HG02884 (cell line): ENCODE results near the gene NTRK3.

Experiments
- ATAC-seq: cut with Tn5 transposase; IDR thresholded peaks from one replicate; pipeline ENCODE4 v1.9.1; 2021; ENCODE audit warnings: mild to moderate bottlenecking, moderate library complexity; ENCODE audit not compliant: unreplicated experiment

NTRK3 gene

DNA sequence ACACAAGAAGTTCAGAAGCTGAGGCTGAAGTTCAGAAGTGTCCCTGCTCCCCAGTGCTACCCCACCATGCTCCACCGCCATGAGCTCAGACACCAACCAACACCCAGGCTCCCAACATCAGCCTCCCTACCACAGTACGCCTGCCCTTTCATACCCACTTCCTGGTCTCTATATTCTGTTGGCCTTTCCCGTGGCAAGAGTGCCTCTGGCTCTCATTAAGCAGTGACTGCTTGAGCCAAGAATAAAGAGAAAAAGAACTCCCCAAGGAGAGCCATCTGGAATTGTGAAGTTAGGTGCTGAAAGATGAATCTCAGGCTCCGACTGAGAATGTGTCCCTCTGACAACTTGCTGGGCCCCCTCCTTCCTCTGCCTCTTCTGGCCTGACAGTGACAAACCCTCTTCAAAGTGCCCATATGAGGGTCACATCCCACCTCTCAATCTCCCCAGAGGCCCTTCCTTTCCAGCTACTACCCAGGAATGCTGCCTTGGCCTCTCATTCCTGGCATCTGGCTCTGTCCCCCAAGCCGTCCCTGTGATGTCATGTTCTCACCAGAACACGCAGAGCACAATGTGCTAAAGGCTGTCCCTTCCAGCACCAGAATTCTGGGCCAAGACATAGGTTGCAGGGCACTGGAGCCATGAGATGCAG, 306.8 kb downstream of the NTRK3 start:
- no peak for ATAC-seq

DNA sequence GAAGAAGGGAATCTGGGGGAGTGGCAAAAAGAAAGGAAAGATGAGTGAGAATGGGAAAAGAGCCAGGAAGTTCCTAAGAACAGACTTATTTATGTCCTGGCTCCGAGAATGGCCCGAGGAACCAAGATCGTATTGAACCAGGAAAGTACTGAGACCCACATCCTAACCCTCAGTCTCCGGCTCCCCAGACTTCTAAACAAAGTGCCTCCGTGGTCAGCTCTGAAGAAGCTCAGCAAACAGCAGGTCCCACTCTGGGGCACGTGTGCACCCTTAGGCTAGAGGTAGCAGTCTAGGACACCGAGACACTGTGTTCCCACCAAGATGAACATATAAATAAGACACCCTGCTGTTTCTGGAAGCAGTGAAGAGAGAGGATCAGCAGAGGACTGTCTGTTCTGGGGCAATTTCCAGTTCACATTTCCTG, 307.4 kb downstream of the NTRK3 start:
- no peak for ATAC-seq

DNA sequence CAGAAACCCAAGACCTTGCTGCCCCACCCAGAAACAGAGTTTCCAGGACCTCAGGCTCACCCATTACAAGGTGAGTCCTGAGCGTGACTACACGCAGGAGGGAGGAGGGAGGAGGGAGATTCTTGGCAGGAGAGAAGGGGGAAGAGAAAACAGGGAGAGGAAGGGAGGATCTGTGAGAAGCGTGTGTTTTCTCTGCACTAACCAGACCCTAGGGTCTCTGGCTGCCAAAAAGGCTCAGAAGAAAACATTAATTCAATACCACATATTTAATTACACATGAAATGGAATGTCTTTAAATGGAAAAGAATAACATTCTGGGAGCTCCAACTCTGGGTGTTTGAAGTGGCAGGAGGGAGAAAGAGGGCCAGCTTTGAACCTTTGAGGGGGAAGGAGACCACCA, 309.0 kb downstream of the NTRK3 start:
- ATAC-seq = no peak

DNA sequence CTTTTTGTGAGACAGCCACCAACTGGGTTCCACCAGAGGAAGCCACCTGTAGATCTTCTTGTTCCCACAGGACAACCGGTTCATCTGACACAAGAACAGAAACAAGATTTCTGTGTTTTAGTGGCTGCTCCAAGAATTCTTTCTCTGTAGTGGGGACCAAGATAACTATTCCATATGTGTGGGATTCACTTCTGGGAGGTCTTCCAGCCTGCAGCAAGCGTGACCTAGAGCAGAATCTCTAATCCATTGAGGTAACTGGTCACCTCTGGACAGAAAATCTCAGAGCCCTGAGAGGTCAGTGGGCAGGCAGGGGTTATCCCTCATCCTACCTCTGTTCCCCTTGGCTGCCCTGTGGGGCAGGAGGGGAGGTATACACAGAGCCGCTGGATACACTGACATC, 311.3 kb downstream of the NTRK3 start:
- no peak for ATAC-seq

DNA sequence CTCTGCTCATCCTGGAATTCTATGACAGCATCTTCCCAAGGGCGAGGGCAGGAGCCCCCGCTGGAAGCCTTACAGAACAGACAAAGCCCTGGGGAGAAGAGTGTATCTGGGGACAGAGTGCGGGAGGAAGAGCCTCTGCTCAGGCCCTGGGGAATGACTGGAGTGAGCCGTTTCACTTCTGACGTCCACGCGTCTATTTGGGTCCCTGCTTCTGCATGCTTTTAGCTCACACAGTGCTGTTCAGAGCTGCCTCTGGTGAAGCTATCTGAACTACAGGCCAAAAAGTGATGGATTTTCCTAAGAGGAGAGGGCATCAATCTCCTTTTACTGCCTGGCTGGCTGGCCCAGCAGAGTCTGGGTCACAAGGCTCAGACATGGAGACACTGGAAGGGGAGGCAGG, 311.8 kb downstream of the NTRK3 start:
- no peak for ATAC-seq

DNA sequence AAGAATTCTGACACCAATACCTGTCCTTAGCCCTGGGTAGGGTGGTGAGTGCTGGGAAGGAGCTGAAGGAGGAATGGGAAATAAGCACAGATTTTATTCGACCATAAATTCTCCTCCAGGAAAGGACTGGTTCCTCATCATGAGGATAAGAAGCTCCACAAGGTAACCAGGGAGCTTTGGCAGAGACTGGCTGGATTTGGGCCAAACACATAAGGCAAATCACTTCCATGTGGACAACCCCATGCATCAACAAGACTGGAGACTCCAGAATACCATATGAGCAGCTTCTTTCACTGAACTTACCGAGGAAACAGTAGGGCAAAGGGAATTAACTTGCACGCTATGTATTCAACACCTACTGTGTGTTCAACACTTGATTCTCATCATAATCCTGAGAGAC, 312.5 kb downstream of the NTRK3 start:
- ATAC-seq = no peak

DNA sequence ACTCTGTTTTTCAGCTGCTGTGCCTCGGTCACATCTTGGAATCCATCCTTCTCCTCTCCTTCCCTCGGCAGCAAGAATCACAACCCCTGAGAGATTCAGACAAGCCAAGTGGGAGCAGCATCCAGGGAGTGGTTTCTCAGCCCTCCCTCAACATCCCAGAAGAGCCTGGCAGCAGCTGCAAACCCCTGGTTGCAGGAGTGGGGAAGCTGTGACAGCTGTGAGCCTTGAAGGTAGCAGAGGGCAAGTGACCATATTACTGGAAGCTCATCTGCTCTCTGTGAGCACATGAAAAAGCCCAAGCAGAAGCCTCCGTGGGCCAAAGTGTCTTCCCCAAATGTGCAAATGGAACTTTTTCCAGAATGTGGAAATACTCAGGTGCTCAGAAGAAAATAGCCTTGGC, 312.9 kb downstream of the NTRK3 start:
- no peak for ATAC-seq

DNA sequence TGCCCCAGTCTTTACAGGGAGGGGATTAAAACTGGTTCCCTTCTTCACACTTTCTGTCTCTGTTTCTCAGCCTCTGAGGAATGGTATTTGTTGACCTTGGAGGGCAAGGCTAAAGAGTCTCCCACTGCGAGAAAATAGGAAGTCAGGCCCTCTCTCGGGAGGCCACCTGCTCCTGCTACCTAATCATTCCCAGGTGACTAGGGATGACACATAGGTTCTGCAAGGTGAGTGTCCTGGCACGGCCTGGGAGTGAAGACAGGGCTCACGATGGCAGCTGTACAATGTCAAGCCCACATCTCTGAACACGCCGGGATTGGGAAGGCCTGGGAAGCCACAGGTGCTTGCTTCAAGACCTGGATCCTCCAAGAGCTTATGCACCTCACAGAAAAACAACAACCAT, 314.2 kb downstream of the NTRK3 start:
- no peak for ATAC-seq

DNA sequence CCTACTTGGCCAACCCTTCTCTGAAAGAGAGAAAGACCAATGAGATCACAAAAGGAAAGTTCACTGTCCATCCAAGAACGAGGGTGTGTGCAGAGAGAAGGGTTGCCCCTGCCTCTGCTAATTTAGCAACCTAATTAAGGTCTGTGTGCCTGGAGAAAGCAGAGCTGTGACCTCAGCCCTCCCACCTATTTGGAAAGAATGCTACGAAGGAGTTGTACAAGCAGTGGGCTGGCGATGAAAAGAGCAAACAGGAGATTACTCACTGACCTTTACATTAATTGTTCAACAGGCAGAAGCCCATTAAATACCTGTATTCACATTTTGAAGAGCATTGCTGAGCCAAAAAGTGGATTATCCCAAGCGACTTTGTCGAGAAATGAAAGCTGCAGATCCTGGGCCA, 314.9 kb downstream of the NTRK3 start:
- no peak for ATAC-seq

DNA sequence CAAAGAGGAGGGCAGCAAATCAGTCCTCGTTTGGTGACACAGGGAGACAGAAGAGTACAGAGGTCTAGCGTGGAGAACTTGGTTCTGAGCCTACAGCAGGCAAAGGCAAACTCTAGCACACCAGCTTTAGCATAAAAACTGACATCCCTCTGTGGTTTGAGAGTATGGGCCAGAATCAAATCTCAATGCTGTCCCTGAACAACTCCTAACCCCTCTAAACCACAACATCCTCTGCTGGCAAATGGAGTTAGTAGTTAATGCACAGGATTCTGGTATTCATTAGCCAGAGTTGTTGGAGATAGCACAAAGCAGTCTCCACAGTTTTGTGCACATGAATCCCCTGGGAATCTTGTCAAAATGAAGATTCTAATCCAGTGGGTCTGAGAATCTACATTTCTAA, 315.8 kb downstream of the NTRK3 start:
- no peak for ATAC-seq

DNA sequence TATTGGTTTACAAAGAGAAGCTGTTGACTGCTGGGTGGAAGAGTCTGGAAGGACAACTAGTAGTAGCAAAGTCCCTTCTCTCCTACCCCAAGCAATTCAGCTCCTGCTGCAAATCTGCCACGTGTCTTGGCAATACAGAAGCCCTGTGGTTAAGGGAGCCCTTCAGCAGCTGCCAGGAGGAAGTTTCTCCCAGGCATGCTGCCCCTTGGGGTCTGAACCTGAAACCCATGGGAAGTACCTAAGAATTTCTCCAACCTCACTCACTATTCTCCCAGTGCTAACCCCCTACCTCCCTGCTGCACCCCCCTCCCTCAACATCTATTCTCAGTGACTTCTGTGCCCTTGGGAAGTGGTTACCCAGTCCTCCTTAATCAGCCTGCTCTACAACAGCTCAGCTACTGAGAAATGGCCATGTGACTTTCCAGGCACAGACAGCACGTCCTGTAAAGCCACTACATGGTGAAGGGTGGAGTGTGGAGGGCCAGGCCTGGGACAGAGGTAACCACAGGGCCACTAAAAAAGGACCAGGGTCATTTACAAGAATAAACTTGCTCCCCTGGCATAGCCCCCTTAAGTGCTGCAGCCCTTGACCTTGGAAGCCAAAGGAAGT, 316.6 kb downstream of the NTRK3 start:
- no peak for ATAC-seq

DNA sequence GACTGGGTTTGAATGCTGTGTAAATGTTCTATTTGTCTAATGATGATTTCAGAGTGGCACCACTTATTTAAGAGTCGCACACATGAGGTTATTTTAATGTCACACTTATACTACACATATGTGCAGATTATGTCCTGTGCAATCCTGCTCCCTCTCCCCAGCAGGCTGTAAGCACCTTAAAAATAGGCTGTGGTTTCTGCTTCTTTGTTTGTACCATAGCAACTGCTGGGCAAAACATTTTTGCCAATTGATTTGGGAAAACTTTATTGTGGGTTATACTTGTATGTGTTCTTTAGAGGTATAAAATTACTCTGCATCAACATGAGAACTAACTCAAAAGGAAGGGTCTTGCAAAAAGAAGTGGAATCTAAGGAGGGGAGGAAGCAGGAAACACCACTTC, 318.5 kb downstream of the NTRK3 start:
- no peak for ATAC-seq

DNA sequence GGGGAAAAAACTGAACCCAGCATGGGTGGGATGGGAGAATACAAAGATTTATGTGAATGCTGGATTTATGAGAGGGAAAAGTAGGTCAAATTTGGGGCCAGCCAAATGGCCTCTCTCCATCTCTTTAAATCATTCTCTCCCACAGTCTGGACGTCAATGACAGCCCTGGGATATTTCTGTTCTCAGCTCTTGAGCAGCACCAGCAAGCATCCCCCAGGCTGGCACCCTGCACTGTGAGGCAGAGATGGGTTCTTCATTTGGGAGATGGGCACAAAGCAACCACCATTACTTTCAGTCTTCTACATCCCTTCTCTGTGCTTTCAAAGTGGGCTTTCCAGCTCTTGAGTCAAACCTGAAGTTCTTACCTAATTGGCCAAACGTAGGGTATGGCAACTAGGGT, 321.0 kb downstream of the NTRK3 start:
- no peak for ATAC-seq

DNA sequence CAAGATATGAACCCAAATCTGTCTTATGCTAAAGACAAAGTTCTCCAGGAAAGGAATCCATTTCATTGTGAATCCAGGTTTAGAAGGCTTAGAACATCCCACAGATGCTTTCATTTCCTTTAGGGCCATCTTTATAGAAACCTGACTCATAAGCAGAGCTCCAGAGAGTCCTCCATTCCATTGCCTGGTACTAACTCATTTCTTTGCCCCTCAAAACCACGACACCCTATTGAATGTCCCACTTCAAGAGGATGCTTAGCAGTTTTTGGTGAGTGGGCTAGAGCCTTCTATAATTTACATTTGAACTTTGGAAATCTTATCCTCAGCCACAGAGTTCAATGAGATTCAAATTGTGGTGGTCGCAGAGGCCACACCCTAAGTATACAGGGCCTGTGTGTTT, 325.0 kb downstream of the NTRK3 start:
- no peak for ATAC-seq

DNA sequence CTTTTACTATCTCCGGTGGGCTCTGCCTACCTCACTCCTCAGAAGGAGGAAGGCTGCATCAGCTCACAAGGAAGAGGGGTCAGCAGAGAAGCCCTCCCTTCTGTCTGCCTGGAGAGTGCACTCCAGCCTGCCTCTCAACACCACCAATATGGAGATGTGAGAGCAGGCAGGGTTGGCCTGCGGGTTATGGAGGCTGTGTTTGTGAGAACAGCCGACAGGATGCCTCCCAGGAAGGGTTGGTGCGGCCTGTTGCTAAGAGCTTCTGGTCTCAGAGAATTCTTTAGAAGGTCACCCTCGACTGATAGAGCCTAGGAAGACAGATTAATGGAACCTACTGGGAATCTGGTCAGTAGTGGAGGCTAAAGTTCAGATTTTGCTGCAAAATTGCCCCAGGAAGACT, 326.1 kb downstream of the NTRK3 start:
- no peak for ATAC-seq

DNA sequence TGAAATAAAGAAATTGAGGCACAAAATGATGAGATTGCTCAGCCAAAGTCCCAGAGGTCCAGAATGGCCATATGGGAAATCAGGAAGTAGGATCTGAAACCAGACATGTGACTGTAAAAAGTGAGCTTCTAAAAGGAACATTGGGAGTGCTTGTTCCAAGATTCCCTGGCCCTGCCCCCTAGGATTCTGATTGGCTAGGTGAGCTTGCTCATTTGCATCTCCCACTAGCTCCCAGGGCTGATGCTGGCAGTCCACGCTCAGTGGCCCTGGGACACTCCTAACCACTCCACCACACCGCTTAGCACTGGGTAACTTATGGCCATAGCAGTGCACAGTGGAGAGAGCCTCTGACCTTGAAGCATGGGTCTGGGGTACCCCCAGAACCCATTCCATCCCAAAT, 326.7 kb downstream of the NTRK3 start:
- no peak for ATAC-seq

DNA sequence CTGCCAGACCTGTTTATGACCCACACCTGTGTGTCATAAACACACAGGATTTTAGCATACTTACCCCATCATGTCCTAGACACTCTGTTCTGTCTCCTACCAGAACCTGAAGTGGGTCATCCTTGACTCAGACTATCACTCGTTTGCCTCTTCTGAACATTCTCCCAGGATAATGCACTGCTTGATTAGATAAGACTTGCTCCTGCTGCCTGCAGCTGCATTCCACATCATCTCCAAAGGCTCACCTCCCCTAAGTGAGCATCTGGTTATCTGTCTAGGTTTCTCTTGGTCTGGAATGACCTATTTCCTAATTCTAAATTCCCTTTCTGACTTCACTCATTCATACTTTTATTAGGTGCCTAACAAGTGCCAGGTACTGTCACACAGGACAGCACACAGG, 332.1 kb downstream of the NTRK3 start:
- ATAC-seq = no peak

DNA sequence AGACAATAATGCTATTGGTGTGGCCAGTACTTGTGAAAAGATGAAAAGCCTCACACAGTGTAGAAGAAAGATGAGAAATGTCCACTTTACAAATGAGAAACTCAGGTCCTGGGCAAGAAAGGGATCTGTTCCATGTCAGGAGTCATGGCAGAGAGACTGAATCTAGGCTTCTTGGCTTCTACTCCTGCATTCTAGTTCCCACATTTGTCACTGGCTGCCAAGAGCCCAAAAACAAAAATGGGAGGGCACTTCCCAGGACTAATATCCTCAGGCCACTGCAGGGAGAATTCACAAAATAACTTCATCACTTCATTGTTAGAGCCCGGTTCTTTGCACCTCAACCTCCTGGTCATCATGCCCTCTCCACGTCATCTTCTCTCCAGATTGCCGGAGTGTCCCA, 337.5 kb downstream of the NTRK3 start:
- no peak for ATAC-seq

DNA sequence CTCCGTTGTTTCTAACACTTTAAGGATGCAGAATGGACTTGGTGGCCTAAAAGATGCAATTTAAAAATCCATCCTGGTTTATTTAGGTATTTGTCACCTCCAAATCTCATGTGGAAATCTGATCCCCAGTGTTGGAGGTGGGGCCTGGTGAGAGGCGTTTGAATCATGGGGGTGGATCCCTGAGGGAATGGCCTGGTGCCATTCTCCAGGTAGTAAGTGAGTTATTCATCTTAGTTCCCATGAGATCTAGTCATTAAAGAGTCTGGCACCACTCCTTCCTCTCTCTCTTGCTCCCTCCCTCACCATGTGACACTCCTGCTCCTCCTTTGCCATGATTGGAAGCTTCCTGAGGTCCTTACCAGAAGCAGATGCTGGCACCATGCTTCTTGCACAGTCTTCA, 339.1 kb downstream of the NTRK3 start:
- ATAC-seq = no peak

DNA sequence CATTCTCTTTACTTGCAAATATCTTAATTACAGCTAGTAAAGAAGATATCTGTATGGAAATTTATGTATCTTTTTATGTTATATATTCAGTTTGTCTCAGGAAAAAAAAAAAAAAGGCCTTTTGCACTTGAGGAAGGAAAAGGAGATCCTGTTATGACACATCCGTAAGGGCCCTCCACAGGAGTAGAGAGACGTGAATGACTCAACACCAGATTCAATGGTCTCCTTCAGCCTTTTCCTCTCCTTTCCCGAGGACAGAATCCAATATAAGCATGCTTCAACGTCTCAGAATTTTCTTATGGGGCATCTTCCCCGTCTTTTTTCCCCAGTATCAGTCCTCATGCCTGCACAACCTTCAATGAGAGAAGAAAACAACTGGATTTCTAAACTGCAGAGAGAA, 340.3 kb downstream of the NTRK3 start:
- ATAC-seq = no peak

DNA sequence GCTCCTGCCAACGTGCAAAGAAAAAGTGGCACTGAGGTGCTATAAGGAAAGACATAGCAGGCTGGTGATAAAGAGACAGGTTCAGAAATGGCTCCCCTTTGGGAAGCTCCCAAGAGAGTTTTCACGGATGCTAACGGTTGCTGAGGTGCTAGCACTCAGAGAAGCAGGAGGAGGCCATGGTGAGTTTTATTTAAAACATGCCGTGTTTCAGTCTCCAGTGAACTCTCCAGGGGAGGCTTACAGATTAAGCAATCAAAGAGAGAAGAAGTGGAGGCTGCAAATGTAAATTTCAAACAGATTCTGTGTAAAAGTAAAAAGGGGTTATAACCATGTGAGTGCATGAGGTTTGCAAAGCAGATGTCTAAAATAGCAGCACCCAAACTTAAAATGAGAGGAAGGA, 346.2 kb downstream of the NTRK3 start:
- ATAC-seq = no peak

DNA sequence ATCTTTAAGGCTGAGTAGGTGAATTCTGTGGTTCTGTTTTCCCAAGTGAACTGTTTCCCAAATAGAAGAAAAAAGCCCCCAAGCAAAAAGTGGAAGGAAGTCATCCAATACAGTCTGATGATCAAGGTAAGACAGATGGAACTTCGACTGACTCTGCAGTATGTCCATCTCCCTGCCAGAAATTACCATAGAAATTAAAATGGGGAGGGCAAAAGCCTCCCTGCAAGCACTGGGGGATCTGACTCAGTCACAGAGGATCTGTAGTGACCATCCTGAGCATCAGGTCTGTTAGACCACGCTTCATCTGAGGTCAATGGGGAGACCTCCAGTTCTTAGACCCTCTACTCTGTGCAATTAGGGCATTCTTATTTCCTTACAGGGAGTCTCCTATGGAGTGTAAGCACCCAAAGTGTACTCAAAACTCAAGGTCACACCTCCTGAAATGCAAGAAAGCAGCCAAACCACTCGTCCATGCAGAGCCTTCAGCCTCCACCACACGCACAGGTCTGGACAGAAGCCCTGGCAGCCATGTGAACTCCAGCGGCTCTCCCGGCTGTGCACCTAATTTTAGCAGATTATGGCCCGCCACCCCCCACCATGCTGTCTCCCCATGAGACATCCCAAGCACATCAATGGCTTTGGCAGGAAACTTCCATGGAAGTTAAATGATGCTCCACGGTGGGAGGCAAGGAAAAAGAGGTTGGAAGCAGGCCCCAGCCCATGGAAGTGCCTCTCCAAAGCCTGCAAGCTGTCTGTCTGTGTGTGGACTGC, 348.7 kb downstream of the NTRK3 start:
- ATAC-seq = no peak
